Mucosa of descending colon (tissue), 3 donors: ENCODE measurements around the gene IGSF9B. TPM values are rescaled to one million over a fixed set of nuclear protein-coding genes. Genes with fewer than 3 reads are reported as not detected.
"Not testable (repeated sequence)": the region's sequence is repeated elsewhere in the genome, so short reads cannot be mapped to it uniquely, and the experiment has no call there.

ENCODE experiments used
- ATAC-seq: fragments of 200-7000 bp; cut with Tn5 transposase; one replicate; pipeline ENCODE4 v1.9.1; 2020; ENCODE audit warnings: mild to moderate bottlenecking, moderate library complexity
- DNase-seq, 3 donors: peaks; one replicate each; pipeline ENCODE4 v3.0.0-alpha.2; 2020
- H3K36me3 ChIP-seq: fragments of 200-600 bp; one replicate; pipeline ENCODE4 v1.8.0; 2021; ENCODE audit warnings: low read depth, mild to moderate bottlenecking
- H3K4me1 ChIP-seq: fragments of 200-600 bp; one replicate; pipeline ENCODE4 v1.8.0; 2021; ENCODE audit warnings: low read depth, mild to moderate bottlenecking
- H3K4me3 ChIP-seq: fragments of 200-600 bp; one replicate; pipeline ENCODE4 v1.8.0; 2021; ENCODE audit warnings: mild to moderate bottlenecking
- H3K9me3 ChIP-seq: fragments of 200-600 bp; one replicate; pipeline ENCODE4 v1.8.0; 2021; ENCODE audit warnings: mild to moderate bottlenecking
- intact Hi-C, 2 donors: fragments of 100-400 bp; cut with DNase I in 1 of 2; cut with micrococcal nuclease in 1 of 2; formaldehyde crosslinking; loops; one replicate each; pipeline versions ENCODE4 v1.11.0 to v1.11.1; 2022; cut with DNase I, micrococcal nuclease
- long read RNA-seq, 2 donors: library from polyadenylated mRNA; unstranded; transcript quantifications; one replicate each; pipeline ENCODE4 v2.0.0, GENCODE V29; 2019 to 2021
- total RNA-seq, 3 donors: library from RNA; stranded (reverse); fragmentation: NEBNext Ultra II Directional in 2 of 3; extraction: Animal tissue kit (Norgen Biotek cat#: 25700) in 2 of 3; gene quantifications; one replicate each; pipeline versions ENCODE4 v1.2.1 to v1.2.4, GENCODE V29; 2021 to 2023
- TF ChIP-seq, protein P1 (sequence below): fragments of 200-600 bp; IDR thresholded peaks from one replicate; pipeline ENCODE4 v1.8.0; 2022; ENCODE audit warnings: antibody characterized with exemption, mild to moderate bottlenecking
- donor health status: DM: no; HTN: no; CAD: no; lungs with moderate emphysema.
- donor health status: DM: no; HTN: no; CAD: no.
- donor health status: DM: no; HTN: yes; CAD: no.

The IGSF9B gene, protein sequence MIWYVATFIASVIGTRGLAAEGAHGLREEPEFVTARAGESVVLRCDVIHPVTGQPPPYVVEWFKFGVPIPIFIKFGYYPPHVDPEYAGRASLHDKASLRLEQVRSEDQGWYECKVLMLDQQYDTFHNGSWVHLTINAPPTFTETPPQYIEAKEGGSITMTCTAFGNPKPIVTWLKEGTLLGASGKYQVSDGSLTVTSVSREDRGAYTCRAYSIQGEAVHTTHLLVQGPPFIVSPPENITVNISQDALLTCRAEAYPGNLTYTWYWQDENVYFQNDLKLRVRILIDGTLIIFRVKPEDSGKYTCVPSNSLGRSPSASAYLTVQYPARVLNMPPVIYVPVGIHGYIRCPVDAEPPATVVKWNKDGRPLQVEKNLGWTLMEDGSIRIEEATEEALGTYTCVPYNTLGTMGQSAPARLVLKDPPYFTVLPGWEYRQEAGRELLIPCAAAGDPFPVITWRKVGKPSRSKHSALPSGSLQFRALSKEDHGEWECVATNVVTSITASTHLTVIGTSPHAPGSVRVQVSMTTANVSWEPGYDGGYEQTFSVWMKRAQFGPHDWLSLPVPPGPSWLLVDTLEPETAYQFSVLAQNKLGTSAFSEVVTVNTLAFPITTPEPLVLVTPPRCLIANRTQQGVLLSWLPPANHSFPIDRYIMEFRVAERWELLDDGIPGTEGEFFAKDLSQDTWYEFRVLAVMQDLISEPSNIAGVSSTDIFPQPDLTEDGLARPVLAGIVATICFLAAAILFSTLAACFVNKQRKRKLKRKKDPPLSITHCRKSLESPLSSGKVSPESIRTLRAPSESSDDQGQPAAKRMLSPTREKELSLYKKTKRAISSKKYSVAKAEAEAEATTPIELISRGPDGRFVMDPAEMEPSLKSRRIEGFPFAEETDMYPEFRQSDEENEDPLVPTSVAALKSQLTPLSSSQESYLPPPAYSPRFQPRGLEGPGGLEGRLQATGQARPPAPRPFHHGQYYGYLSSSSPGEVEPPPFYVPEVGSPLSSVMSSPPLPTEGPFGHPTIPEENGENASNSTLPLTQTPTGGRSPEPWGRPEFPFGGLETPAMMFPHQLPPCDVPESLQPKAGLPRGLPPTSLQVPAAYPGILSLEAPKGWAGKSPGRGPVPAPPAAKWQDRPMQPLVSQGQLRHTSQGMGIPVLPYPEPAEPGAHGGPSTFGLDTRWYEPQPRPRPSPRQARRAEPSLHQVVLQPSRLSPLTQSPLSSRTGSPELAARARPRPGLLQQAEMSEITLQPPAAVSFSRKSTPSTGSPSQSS (N-terminal part only)
- 10 to 100 TPM in 1 of 3 donors, 1 to 10 TPM in 2; 5.2 to 42.6 (median 5.8) TPM for total RNA-seq
- long read RNA-seq, donor 1, partial matches to known transcripts = 4 of 8 reads
- long read RNA-seq, donor 1, other reads (novel, unspliced or antisense) = 4 of 8 reads
- long read RNA-seq, donor 2 = 0 reads

DNA sequence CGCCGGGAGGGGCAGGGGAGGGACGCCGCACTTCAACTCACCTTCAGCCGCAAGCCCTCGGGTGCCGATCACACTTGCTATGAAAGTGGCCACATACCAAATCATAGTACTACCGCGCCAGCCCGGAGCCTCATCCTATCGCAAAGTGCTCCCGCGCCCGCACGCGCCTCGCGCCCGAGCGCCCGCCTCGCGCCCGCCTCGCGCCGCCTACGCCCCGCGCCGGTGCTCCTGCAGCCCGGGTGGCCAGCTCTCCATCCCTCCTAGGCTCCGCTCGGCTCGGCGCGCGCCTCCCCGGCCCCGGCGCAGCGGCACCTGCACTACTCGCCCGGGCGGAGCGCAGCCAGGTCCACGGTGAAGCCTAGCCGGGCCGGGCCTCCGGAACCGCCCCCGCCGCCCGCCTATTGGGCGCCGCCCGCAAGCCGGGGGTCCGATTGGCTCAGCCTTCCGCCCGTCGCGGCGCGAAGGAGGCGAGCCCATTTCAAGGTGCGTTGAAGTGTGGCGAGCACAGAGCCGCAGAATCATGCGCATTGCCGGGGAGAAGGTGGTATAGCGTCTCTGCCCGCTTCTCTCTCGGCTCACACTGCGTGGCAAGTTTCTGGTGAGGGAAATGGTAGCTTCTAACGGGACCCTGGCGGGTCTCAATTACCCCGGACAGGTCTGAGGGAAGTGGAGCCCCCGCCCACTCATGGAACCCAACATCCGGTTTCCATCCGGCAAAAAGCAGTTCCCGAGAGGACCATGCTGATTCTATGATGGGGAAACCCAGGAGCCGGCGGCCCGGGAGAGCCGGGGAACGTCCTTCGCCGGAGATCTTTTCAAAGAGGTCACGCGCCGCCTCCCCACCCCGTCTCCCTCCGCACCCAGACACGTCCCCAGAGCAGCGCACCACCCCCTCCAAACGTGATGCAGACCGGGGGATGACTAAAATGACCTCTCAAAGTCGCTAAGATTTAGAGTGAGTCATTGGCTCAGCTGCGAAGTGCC is at the start of gene IGSF9B:
TSS of gene IGSF9B (minus strand) at position 319 of the 984 bp plus-strand sequence. CDS start at position 105, 214 bp downstream.
- no peaks in the 10 kb centered on the region for H3K36me3 ChIP-seq
- no peaks in the 10 kb centered on the region for H3K9me3 ChIP-seq
- H3K4me3 ChIP-seq = peak within 1 kb of the TSS; percentile 21
- TF ChIP-seq, protein P1, sequence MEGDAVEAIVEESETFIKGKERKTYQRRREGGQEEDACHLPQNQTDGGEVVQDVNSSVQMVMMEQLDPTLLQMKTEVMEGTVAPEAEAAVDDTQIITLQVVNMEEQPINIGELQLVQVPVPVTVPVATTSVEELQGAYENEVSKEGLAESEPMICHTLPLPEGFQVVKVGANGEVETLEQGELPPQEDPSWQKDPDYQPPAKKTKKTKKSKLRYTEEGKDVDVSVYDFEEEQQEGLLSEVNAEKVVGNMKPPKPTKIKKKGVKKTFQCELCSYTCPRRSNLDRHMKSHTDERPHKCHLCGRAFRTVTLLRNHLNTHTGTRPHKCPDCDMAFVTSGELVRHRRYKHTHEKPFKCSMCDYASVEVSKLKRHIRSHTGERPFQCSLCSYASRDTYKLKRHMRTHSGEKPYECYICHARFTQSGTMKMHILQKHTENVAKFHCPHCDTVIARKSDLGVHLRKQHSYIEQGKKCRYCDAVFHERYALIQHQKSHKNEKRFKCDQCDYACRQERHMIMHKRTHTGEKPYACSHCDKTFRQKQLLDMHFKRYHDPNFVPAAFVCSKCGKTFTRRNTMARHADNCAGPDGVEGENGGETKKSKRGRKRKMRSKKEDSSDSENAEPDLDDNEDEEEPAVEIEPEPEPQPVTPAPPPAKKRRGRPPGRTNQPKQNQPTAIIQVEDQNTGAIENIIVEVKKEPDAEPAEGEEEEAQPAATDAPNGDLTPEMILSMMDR = no peak
- peaks cover 17% of the 10 kb centered on the region for H3K4me1 ChIP-seq
- ATAC-seq = peak; percentile 98
- DNase-seq = peak; percentile 89 to 96 (median 91)
- intact Hi-C loops = no loop called here

DNA sequence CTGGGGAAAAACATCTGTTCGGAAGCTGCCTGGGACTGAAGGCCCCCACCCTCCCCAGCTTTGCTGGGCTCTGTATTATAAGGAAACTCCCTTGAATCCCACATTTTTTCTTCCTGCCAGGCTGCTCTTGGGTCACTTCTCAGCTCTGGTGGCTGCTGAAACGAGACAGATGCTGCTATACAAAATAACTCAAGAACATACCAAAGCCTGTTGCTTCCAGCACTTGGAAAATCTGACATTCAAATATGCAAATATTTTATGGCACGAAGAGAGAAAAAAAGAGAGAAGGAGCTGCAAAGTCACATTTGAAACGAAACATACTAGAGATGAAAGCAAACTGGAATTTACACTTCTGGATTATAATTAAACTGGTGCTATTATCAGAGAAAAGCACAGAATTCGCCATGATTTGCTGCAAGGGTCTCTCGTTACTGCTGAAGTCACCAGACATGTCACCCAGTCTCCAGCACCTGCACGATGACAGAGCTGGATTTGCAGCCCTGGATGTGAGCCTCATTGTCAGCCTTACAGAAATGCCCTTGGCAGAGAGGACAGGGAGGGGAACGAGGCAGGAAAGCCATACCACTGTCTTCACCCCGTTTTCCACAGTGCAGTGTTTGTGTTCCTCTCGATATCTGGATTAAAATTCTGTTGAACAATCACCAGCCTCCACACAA is 47.9 kb upstream of the IGSF9B start:
- TF ChIP-seq, protein P1 = no peak
- Histone ChIP-seq H3K4me3 (no peak overlapping the region), H3K36me3 (no peaks in the 10 kb centered on the region), H3K4me1 (no peaks in the 10 kb centered on the region), H3K9me3 (no peaks in the 10 kb centered on the region)
- ATAC-seq (no peak), DNase-seq (no peak)
- intact Hi-C loops = no loop called here

GRCh38 chr11:134003792-134004495 is 47.2 kb upstream of the IGSF9B start:
- intact Hi-C loops = no loop called here
- TF ChIP-seq, protein P1 = no peak
- no peak for ATAC-seq

DNA sequence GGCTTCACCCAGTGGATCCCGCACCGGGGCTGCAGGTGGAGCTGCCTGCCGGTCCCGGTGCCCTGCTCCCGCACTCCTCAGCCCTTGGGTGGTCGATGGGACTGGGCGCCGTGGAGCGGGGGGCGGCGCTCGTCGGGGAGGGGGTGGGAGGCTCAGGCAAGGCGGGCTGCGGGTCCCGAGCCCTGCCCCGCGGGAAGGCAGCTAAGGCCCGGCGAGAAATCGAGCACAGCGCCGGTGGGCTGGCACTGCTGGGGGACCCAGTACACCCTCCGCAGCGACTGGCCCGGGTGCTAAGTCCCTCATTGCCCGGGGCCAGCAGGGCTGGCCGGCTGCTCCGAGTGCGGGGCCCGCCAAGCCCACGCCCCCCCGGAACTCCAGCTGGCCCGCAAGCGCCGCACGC is 46.1 kb upstream of the IGSF9B start:
- H3K9me3 ChIP-seq, H3K4me3 ChIP-seq: not testable (repeated sequence)

More at GRCh38 chr11:134003792-134004495, 47.2 kb upstream of the IGSF9B start:
- Histone ChIP-seq H3K36me3 (no peaks in the 10 kb centered on the region), H3K4me3 (no peak overlapping the region), H3K4me1 (no peaks in the 10 kb centered on the region), H3K9me3 (no peaks in the 10 kb centered on the region)
- no peak for DNase-seq

GRCh38 chr11:134002338-134002737 is 45.6 kb upstream of the IGSF9B start:
- ATAC-seq, H3K36me3 ChIP-seq, H3K4me1 ChIP-seq, intact Hi-C loops, DNase-seq, H3K9me3 ChIP-seq, H3K4me3 ChIP-seq: not testable (repeated sequence)

More for the DNA sequence above, 46.1 kb upstream of the IGSF9B start:
- DNase-seq, H3K36me3 ChIP-seq, intact Hi-C loops, H3K4me1 ChIP-seq, ATAC-seq: not testable (repeated sequence)
